HEK293 (cell line): Measurements from ENCODE around the gene TGM6.

Source experiments
- IKZF3 ChIP-seq: fragments of 450-650 bp; IDR thresholded peaks from 2 replicates; pipeline ENCODE4 v1.5.0; 2018; ENCODE audit warnings: missing biosample characterization, mild to moderate bottlenecking, missing genetic modification characterization, moderate library complexity
- ZBTB20 ChIP-seq: fragments of 450-650 bp; formaldehyde crosslinking; IDR thresholded peaks from 2 replicates; pipeline ENCODE4 v1.5.1; 2016; ENCODE audit warnings: missing biosample characterization, missing genetic modification characterization
- ZBTB48 ChIP-seq: fragments of 450-650 bp; formaldehyde crosslinking; IDR thresholded peaks from 2 replicates; pipeline ENCODE4 v1.5.1; 2016; ENCODE audit warnings: missing biosample characterization, missing genetic modification characterization
- ZNF184 ChIP-seq: fragments of 450-650 bp; IDR thresholded peaks from 2 replicates; pipeline ENCODE4 v1.5.1; 2018; ENCODE audit warnings: missing biosample characterization, mild to moderate bottlenecking, missing genetic modification characterization
- ZNF302 ChIP-seq: fragments of 450-650 bp; formaldehyde crosslinking; IDR thresholded peaks from 2 replicates; pipeline ENCODE4 v1.5.1; 2016; ENCODE audit warnings: missing biosample characterization, missing genetic modification characterization, low read depth
- ZNF423 ChIP-seq: fragments of 450-650 bp; formaldehyde crosslinking; IDR thresholded peaks from 2 replicates; pipeline ENCODE4 v1.5.1; 2016; ENCODE audit warnings: missing biosample characterization, missing genetic modification characterization
- ZNF626 ChIP-seq: fragments of 450-650 bp; sonication (Bioruptor Pico); formaldehyde crosslinking; IDR thresholded peaks from 2 replicates; pipeline ENCODE4 v1.5.1; 2018; ENCODE audit warnings: missing biosample characterization, missing genetic modification characterization, inconsistent platforms
- TF ChIP-seq, protein P1 (sequence below): IDR thresholded peaks from 2 replicates; pipeline ENCODE4 v1.6.1; 2011; ENCODE audit warnings: mild to moderate bottlenecking, low read depth, low read length, borderline replicate concordance
- TF ChIP-seq, protein P2 (sequence below): fragments of 450-650 bp; formaldehyde crosslinking; IDR thresholded peaks from 2 replicates; pipeline ENCODE4 v1.5.0; 2017; ENCODE audit warnings: missing biosample characterization, missing genetic modification characterization, borderline replicate concordance
- TF ChIP-seq, protein P3 (sequence below): fragments of 450-650 bp; formaldehyde crosslinking; IDR thresholded peaks from 2 replicates; pipeline ENCODE4 v1.5.1; 2016; ENCODE audit warnings: missing biosample characterization, missing genetic modification characterization

DNA sequence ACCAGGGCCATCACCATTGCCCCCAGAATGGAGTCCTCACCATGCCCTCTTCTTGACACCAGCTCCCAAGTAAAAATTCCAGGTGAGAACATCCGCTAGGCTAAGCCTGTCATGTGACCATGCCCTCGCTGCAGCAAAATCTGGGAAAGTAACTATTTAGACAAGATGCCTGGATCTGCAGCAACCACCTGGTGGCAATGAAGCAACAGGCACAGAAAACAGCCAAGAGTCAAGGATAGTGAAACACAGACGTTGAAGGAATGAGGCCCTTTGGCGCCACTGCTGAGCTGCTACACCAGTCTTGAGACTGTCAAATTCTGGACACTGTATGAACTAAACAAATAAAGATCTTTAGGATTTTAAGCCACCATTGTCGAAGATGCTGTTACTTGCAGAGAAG, 30.1 kb upstream of the TGM6 start:
- TF ChIP-seq, protein P1, sequence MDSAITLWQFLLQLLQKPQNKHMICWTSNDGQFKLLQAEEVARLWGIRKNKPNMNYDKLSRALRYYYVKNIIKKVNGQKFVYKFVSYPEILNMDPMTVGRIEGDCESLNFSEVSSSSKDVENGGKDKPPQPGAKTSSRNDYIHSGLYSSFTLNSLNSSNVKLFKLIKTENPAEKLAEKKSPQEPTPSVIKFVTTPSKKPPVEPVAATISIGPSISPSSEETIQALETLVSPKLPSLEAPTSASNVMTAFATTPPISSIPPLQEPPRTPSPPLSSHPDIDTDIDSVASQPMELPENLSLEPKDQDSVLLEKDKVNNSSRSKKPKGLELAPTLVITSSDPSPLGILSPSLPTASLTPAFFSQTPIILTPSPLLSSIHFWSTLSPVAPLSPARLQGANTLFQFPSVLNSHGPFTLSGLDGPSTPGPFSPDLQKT: no peak
- TF ChIP-seq IKZF3 (tag by site-specific recombination): no peak
- no peak for TF ChIP-seq ZBTB20 (tag by site-specific recombination)
- no peak for TF ChIP-seq ZNF626 (tag by site-specific recombination)
- TF ChIP-seq ZNF184 (tag by site-specific recombination): no peak
- TF ChIP-seq, protein P2, sequence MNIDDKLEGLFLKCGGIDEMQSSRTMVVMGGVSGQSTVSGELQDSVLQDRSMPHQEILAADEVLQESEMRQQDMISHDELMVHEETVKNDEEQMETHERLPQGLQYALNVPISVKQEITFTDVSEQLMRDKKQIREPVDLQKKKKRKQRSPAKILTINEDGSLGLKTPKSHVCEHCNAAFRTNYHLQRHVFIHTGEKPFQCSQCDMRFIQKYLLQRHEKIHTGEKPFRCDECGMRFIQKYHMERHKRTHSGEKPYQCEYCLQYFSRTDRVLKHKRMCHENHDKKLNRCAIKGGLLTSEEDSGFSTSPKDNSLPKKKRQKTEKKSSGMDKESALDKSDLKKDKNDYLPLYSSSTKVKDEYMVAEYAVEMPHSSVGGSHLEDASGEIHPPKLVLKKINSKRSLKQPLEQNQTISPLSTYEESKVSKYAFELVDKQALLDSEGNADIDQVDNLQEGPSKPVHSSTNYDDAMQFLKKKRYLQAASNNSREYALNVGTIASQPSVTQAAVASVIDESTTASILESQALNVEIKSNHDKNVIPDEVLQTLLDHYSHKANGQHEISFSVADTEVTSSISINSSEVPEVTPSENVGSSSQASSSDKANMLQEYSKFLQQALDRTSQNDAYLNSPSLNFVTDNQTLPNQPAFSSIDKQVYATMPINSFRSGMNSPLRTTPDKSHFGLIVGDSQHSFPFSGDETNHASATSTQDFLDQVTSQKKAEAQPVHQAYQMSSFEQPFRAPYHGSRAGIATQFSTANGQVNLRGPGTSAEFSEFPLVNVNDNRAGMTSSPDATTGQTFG (tag by site-specific recombination): no peak
- TF ChIP-seq, protein P3, sequence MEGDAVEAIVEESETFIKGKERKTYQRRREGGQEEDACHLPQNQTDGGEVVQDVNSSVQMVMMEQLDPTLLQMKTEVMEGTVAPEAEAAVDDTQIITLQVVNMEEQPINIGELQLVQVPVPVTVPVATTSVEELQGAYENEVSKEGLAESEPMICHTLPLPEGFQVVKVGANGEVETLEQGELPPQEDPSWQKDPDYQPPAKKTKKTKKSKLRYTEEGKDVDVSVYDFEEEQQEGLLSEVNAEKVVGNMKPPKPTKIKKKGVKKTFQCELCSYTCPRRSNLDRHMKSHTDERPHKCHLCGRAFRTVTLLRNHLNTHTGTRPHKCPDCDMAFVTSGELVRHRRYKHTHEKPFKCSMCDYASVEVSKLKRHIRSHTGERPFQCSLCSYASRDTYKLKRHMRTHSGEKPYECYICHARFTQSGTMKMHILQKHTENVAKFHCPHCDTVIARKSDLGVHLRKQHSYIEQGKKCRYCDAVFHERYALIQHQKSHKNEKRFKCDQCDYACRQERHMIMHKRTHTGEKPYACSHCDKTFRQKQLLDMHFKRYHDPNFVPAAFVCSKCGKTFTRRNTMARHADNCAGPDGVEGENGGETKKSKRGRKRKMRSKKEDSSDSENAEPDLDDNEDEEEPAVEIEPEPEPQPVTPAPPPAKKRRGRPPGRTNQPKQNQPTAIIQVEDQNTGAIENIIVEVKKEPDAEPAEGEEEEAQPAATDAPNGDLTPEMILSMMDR: no peak
- TF ChIP-seq ZBTB48 (tag by site-specific recombination): no peak
- TF ChIP-seq ZNF302 (tag by site-specific recombination): no peak
- TF ChIP-seq ZNF423: no peak
